ENCODE measurements around the gene PYGM. TPM values are rescaled to one million over a fixed set of nuclear protein-coding genes. Genes with fewer than 3 reads are reported as not detected.

PYGM gene
- total RNA-seq, 1 experiment from 2014 or later: 1.7 TPM

- BruUV-seq (replicated peaks): no TSS peak
- Histone ChIP-seq H3K4me2 (ENCODE audit: low read length) (peak overlapping the region; percentile 30; the same call in 1 of the 2 replicates), H3K79me2 (ENCODE audit: insufficient read depth, low read length) (no peaks in the 10 kb centered on the region), H3K27ac (ENCODE audit: low read depth, low read length) (no peak overlapping the region), H3K9me3 (ENCODE audit: control insufficient read depth in 1 of 2, insufficient read depth in 1 of 2, low read depth in 1 of 2, low read length in 2 of 2) (no peaks in the 10 kb centered on the region), H3K4me3 (replicated peaks in 1 of 2; ENCODE audit: low read depth in 1 of 2, low read length in 2 of 2) (no peak overlapping the region), H4K20me1 (ENCODE audit: insufficient read depth) (no peaks in the 10 kb centered on the region), H3K9ac (ENCODE audit: low read length) (no peak overlapping the region), H2AFZ (ENCODE audit: low read depth, low read length, poor library complexity, severe bottlenecking) (no peak overlapping the region), H3K36me3 (ENCODE audit: control insufficient read depth in 1 of 2, insufficient read depth in 2 of 2, low read length in 2 of 2) (no peaks in the 10 kb centered on the region), H3K27me3 (ENCODE audit: insufficient read depth, low read length) (no peaks in the 10 kb centered on the region), H3K9me2 (ENCODE audit: insufficient read depth) (no peaks in the 10 kb centered on the region), H3K4me1 (ENCODE audit: control insufficient read depth in 1 of 2, insufficient read depth in 2 of 2, low read length in 2 of 2) (peaks cover 0 to 8% of the 10 kb centered on the region in 2 experiments; a peak in 2 of 4 replicates)
- ATAC-seq (peak; percentile 93), DNase-seq (ENCODE audit: low read depth, low spot score) (no peak)
- intact Hi-C loops (cut with micrococcal nuclease): no loop called here
- no peak for TF ChIP-seq EZH2phosphoT487 (IDR thresholded peaks at IDR 0.05; ENCODE audit: borderline replicate concordance)
- no peak for TF ChIP-seq EZH2 (IDR thresholded peaks at IDR 0.05)
- TF ChIP-seq SRF (IDR thresholded peaks at IDR 0.05; ENCODE audit: low read depth): no peak
- no peak for TF ChIP-seq FOSL1 (IDR thresholded peaks at IDR 0.05; ENCODE audit: low read depth)
- no peak for TF ChIP-seq JUND (IDR thresholded peaks at IDR 0.05)
- no peak for TF ChIP-seq SP1 (IDR thresholded peaks at IDR 0.05; ENCODE audit: low read depth)
- TF ChIP-seq POLR2AphosphoS5 (IDR thresholded peaks at IDR 0.05; ENCODE audit: low read depth, low read length): no peak
- no peak for TF ChIP-seq CBX3 (IDR thresholded peaks at IDR 0.05; ENCODE audit: low read depth)
- TF ChIP-seq ELF1 (IDR thresholded peaks at IDR 0.05; ENCODE audit: borderline replicate concordance, low read depth): no peak
- no peak for TF ChIP-seq YY1 (IDR thresholded peaks at IDR 0.05; ENCODE audit: extremely low read depth, insufficient replicate concordance, low read depth, low read length)
- TF ChIP-seq TCF7L2 (IDR thresholded peaks at IDR 0.05; ENCODE audit: borderline replicate concordance, extremely low read depth, insufficient read depth, insufficient read length): no peak
- no peak for TF ChIP-seq RAD21 (IDR thresholded peaks at IDR 0.05; ENCODE audit: low read depth)
- no peak for TF ChIP-seq ATF3 (IDR thresholded peaks at IDR 0.05)
- no peak for TF ChIP-seq EGR1 (IDR thresholded peaks at IDR 0.05; ENCODE audit: low read depth)
- no peak for TF ChIP-seq ZNF274 (IDR thresholded peaks at IDR 0.05; ENCODE audit: low read depth, low read length)
- POLR2A ChIA-PET: no interaction called here
- CTCF ChIA-PET: interaction anchor here (1.0 kb wide), 1 partner anchor 12 kb away, joined by 3 read pairs; no protein-coding TSS in a partner anchor
- RAD21 ChIA-PET (ENCODE audit: low non-redundant PET in 1 of 2, low total read pairs in 2 of 2, uncharacterized antibody in 2 of 2, unreplicated experiment in 2 of 2): no interaction called here
Observed at GRCh38 chr11:64729851-64730382, 29.9 kb downstream of the PYGM start.

Measured in HCT116 (cell line).